GM06990 (cell line): Measurements from ENCODE around the gene CORO2B.
A peak's percentile ranks its signal among the peaks of the same experiment; 100 is the strongest.
"Not testable (repeated sequence)": the region's sequence is repeated elsewhere in the genome, so short reads cannot be mapped to it uniquely, and the experiment has no call there.

Experiments
- DNase-seq: peaks from one replicate; pipeline ENCODE4 v3.0.0-alpha.2; 2011; ENCODE audit not compliant: insufficient read length; ENCODE audit errors: extremely low read depth
- H3K27me3 ChIP-seq: replicated peaks from 2 replicates; pipeline ENCODE4 v1.6.0; 2011; ENCODE audit warnings: low read length; ENCODE audit not compliant: control insufficient read depth, insufficient read depth
- H3K36me3 ChIP-seq: 2 replicates; pipeline ENCODE4 v1.5.1; 2011; ENCODE audit warnings: low read length; ENCODE audit not compliant: control insufficient read depth, insufficient read depth
- H3K4me3 ChIP-seq: replicated peaks from 2 replicates; pipeline ENCODE4 v1.5.1; 2011; ENCODE audit warnings: low read depth, mild to moderate bottlenecking, control low read depth, low read length
- TF ChIP-seq, protein P1 (sequence below): IDR thresholded peaks from 2 replicates; pipeline ENCODE4 v1.5.1; 2011; ENCODE audit warnings: low read length, control low read depth, mild to moderate bottlenecking, inconsistent platforms; ENCODE audit not compliant: insufficient read depth, poor library complexity, severe bottlenecking

Gene CORO2B

DNA sequence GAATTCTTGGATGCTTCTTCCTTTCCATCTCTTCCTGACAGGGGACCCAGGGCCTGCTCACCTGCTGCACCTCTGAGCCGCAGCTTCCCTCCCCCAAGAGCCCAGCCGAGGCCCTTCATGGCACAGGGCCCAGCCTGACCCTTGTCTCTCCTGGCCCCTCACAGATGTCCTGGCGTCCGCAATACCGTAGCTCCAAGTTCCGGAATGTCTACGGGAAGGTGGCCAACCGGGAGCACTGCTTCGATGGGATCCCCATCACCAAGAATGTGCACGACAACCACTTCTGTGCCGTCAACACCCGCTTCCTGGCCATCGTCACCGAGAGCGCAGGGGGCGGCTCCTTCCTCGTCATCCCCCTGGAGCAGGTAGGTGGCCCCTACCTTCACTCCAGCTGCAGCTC, 66.2 kb downstream of the CORO2B start:
- no peak overlapping the region for H3K4me3 ChIP-seq
- H3K27me3 ChIP-seq, result no peaks in the 10 kb centered on the region
- no peak for DNase-seq
- H3K36me3 ChIP-seq, result no peaks in the 10 kb centered on the region
- TF ChIP-seq, protein P1, sequence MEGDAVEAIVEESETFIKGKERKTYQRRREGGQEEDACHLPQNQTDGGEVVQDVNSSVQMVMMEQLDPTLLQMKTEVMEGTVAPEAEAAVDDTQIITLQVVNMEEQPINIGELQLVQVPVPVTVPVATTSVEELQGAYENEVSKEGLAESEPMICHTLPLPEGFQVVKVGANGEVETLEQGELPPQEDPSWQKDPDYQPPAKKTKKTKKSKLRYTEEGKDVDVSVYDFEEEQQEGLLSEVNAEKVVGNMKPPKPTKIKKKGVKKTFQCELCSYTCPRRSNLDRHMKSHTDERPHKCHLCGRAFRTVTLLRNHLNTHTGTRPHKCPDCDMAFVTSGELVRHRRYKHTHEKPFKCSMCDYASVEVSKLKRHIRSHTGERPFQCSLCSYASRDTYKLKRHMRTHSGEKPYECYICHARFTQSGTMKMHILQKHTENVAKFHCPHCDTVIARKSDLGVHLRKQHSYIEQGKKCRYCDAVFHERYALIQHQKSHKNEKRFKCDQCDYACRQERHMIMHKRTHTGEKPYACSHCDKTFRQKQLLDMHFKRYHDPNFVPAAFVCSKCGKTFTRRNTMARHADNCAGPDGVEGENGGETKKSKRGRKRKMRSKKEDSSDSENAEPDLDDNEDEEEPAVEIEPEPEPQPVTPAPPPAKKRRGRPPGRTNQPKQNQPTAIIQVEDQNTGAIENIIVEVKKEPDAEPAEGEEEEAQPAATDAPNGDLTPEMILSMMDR, result no peak

DNA sequence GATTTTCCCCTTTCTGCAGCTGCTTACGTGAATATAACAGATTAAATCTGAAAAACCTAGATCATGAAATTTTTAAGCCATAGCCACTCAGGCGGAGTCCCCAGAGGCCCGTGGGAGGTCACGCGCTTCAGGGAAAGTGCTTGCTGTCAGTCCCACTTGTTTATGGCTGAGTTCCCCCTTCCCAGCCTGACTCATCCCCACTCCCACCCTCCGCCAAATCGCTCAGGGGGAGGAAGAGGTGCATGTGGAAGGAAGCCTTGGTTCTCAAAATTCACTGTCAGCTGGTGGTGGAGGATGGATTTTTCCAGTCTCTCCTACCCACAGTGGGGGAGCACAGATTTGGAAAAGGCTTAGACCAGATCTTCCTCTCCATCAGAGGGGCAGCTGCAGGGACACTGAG, 67.4 kb downstream of the CORO2B start:
- no peak for DNase-seq
- no peaks in the 10 kb centered on the region for H3K36me3 ChIP-seq
- no peak overlapping the region for H3K4me3 ChIP-seq
- TF ChIP-seq, protein P1, result no peak
- no peaks in the 10 kb centered on the region for H3K27me3 ChIP-seq

DNA sequence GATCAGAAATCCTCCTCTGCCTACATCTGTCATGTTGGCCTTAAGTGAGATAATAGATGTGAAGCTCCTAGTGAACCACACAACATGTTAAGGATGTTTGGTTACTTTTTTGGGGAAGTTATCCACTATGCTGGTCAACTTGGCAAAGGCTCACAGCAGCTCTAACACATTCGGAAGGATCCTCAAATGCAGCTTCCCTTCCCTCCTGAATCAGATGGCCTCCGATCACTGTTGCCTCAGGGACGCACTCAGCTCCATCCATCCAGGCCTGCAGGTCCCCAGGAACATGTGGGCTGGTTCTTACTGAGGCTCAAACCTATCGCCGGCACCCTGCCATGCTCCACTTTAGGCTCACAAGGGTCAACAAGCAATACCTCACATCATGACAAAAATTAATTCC, 67.9 kb downstream of the CORO2B start:
- Histone ChIP-seq H3K36me3 (no peaks in the 10 kb centered on the region), H3K27me3 (no peaks in the 10 kb centered on the region; the same call in 1 of the 2 replicates), H3K4me3 (no peak overlapping the region)
- TF ChIP-seq, protein P1, result no peak
- no peak for DNase-seq

DNA sequence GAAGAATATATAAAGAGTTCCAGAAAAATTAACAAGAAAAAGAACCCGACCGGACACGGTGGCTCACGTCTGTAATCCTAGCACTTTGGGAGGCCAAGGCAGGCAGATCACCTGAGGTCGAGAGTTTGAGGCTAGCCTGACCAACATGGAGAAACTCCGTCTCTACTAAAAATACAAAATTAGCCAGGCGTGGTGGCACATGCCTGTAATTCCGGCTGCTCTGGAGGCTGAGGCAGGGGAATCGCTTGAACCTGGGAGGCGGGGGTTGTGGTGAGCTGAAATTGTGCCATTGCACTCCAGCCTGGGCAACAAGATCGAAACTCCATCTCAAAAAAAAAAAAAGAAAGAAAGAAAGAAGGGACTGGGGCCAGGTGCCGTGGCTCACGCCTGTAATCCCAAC, 68.6 kb downstream of the CORO2B start:
- not testable (repeated sequence) for DNase-seq, H3K4me3 ChIP-seq, H3K27me3 ChIP-seq, H3K36me3 ChIP-seq

DNA sequence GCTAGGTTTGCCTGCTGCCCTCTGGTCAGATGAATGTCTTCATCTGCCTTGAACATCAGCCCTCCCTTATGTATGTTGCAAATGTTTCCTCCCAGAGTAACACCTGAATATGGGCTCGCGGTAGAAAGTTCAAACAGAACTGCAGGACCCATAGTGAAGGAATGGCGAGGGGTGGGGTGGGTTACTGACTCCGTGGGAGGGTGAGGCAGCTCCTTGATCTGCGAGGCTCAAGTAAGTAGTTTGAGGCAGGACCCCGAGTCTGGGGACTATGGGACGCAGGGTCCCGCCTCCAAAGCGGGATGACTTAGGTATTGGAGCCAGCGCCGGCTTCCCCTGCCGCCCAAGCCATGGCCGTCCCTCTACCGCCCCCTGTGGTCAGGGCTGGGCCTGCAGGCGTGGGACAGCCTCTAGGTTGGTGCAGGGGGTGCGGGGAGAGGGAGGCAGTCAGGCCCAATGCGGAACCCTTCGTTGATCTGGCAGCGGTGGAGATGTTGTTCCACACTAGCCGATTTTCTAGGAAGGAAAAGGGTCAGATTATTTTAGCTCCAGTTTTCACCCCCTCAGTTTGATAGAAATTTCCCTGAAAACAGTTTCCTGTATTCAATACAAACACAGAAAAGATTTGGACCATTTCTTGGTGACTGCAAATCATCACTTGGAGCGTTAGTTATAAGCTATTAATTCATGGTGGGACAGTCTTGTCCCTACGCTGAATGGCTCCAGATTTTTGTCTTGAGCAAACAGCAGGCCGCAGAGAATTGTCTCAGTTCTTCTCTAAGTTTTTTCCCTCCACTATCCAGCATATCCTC, 72.3 kb downstream of the CORO2B start:
- Histone ChIP-seq H3K36me3 (no peaks in the 10 kb centered on the region), H3K27me3 (no peaks in the 10 kb centered on the region; the same call in none of the 2 replicates), H3K4me3 (no peak overlapping the region)
- peak; percentile 29 for DNase-seq
- TF ChIP-seq, protein P1, result peak; percentile 79

DNA sequence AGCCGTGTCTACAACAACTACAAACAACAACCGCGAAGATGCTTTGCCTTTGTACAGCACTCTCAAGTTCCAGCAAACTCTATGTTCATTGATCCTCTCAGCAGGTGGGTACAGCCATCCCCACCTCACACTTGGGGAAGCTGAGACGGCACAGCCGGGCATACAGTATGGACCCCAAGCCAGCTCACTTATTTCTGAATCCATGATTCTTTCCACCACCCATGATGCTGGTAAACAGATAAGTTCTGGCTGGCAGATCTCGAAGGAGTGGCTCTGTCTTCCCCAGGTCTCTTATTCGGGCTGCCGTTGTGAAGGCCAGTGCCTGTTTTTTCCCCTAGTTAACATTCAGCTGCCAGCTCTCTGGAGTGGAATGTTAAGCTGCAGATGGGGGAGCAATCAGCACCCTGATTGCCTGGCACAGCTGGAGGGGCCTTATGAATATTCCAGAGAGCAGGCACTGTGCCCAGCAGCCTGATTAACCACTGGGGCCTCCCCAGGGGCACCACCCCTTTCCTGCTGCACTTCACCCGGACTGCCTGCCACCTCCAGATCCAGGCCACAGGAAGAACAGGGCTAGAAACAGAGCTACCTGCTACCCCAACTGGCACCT, 73.2 kb downstream of the CORO2B start:
- no peak for DNase-seq
- Histone ChIP-seq H3K27me3 (no peaks in the 10 kb centered on the region; the same call in none of the 2 replicates), H3K4me3 (no peak overlapping the region), H3K36me3 (no peaks in the 10 kb centered on the region)
- TF ChIP-seq, protein P1, result no peak
